ENCODE data around the gene CUL4A.

CUL4A gene

GRCh38 chr13:113267642-113268405 is 58.4 kb downstream of the CUL4A start:
- no peak for DNase-seq

GRCh38 chr13:113272031-113272430 is 62.6 kb downstream of the CUL4A start:
- Histone ChIP-seq H3K9me3 (no peaks in the 10 kb centered on the region), H3K27me3 (no peaks in the 10 kb centered on the region), H3K36me3 (peaks cover 0 to 5% (median 0%) of the 10 kb centered on the region in 3 donors), H3K4me1 (peaks cover 0 to 7% (median 0%) of the 10 kb centered on the region in 4 donors), H3K4me3 (no peak overlapping the region), H3K27ac (no peak overlapping the region)
- no peak for TF ChIP-seq CTCF (IDR thresholded peaks at IDR 0.05)
- DNase-seq, result no peak
- intact Hi-C loops (cut with DNase I; ENCODE audit: low total_unique reads), result no loop called here

More at GRCh38 chr13:113267642-113268405, 58.4 kb downstream of the CUL4A start:
- H3K9me3 ChIP-seq, result no peaks in the 10 kb centered on the region
- no peak overlapping the region for H3K27ac ChIP-seq
- no peaks in the 10 kb centered on the region for H3K27me3 ChIP-seq
- peaks cover 19 to 27% (median 23%) of the 10 kb centered on the region in 3 donors for H3K36me3 ChIP-seq
- TF ChIP-seq CTCF (IDR thresholded peaks at IDR 0.05), result no peak
- no peaks in the 10 kb centered on the region for H3K4me1 ChIP-seq
- intact Hi-C loops (cut with DNase I; ENCODE audit: low total_unique reads), result no loop called here
- H3K4me3 ChIP-seq, result no peak overlapping the region

- H3K4me3 ChIP-seq, result no peak overlapping the region
- peaks cover 0 to 2% (median 0%) of the 10 kb centered on the region in 3 donors for H3K36me3 ChIP-seq
- H3K4me1 ChIP-seq, result peaks cover 0 to 7% (median 0%) of the 10 kb centered on the region in 4 donors
- intact Hi-C loops (cut with DNase I; ENCODE audit: low total_unique reads), result no loop called here
- TF ChIP-seq CTCF (IDR thresholded peaks at IDR 0.05), result no peak
- no peak overlapping the region for H3K27ac ChIP-seq
- H3K9me3 ChIP-seq, result no peaks in the 10 kb centered on the region
- DNase-seq, result peak in 1 of 2 donors; percentile 30
- no peaks in the 10 kb centered on the region for H3K27me3 ChIP-seq
Observed at GRCh38 chr13:113272701-113273181, 63.3 kb downstream of the CUL4A start.

GRCh38 chr13:113273321-113273720 is 63.9 kb downstream of the CUL4A start:
- H3K4me3 ChIP-seq, result no peak overlapping the region
- intact Hi-C loops (cut with DNase I; ENCODE audit: low total_unique reads), result no loop called here
- no peak for TF ChIP-seq CTCF (IDR thresholded peaks at IDR 0.05)
- no peak overlapping the region for H3K27ac ChIP-seq
- H3K4me1 ChIP-seq, result peaks cover 0 to 7% (median 0%) of the 10 kb centered on the region in 4 donors
- no peaks in the 10 kb centered on the region for H3K27me3 ChIP-seq
- no peak for DNase-seq
- no peaks in the 10 kb centered on the region for H3K9me3 ChIP-seq
- no peaks in the 10 kb centered on the region for H3K36me3 ChIP-seq

- intact Hi-C loops (cut with DNase I; ENCODE audit: low total_unique reads), result no loop called here
- Histone ChIP-seq H3K4me3 (no peak overlapping the region), H3K27me3 (peaks cover 0 to under 1% of the 10 kb centered on the region in 2 donors), H3K36me3 (no peaks in the 10 kb centered on the region), H3K9me3 (no peaks in the 10 kb centered on the region), H3K27ac (no peak overlapping the region), H3K4me1 (peaks cover 0 to 7% (median 0%) of the 10 kb centered on the region in 4 donors)
- no peak for TF ChIP-seq CTCF (IDR thresholded peaks at IDR 0.05)
- DNase-seq, result peak in 1 of 2 donors; percentile 68
Observed at GRCh38 chr13:113273851-113274590, 64.6 kb downstream of the CUL4A start.
